A673 (cell line): ENCODE measurements around the gene SEC11C. TPM values are rescaled to one million over a fixed set of nuclear protein-coding genes. Genes with fewer than 3 reads are reported as not detected.

Experiments used
- BruUV-seq: library from RNA; stranded (reverse); fragments of 400-500 nt; replicated peaks from 2 replicates; lab custom pipeline; 2021; lab: Mats Ljungman, UMichigan
- CTCF ChIA-PET: fragments of 300-600 bp; sonication (Branson Sonifier 250); formaldehyde crosslinking; loops from one replicate; lab custom pipeline; 2022; ENCODE audit warnings: antibody characterized with exemption; lab: Charles Lee
- POLR2A ChIA-PET: fragments of 300-600 bp; sonication (Branson Sonifier 250); formaldehyde crosslinking; loops from one replicate; lab custom pipeline; 2022; ENCODE audit warnings: antibody characterized with exemption; ENCODE audit not compliant: low non-redundant PET; lab: Charles Lee
- DNase-seq: peaks from one replicate; pipeline ENCODE4 v3.0.0-alpha.2; 2015; ENCODE audit warnings: low spot score
- H3K27ac ChIP-seq: fragments of 200-600 bp; sonication (generic); 2 replicates; pipeline ENCODE4 v1.5.1; 2016; ENCODE audit warnings: mixed run types, low read depth, mild to moderate bottlenecking, mixed read lengths, antibody characterized with exemption, low read length; ENCODE audit not compliant: poor library complexity, severe bottlenecking
- H3K27me3 ChIP-seq: fragments of 200-600 bp; sonication (generic); replicated peaks from 2 replicates; pipeline ENCODE4 v1.6.1; 2017; ENCODE audit warnings: mixed run types, low read depth, mild to moderate bottlenecking, mixed read lengths, antibody characterized with exemption, low read length; ENCODE audit not compliant: insufficient read depth, poor library complexity
- H3K36me3 ChIP-seq: fragments of 200-600 bp; sonication (generic); 2 replicates; pipeline ENCODE4 v1.6.1; 2016; ENCODE audit warnings: mixed run types, mild to moderate bottlenecking, mixed read lengths, antibody characterized with exemption, low read length; ENCODE audit not compliant: insufficient read depth, poor library complexity, severe bottlenecking
- H3K4me1 ChIP-seq: fragments of 200-600 bp; sonication (generic); 2 replicates; pipeline ENCODE4 v1.6.1; 2017; ENCODE audit warnings: mixed run types, mild to moderate bottlenecking, mixed read lengths, antibody characterized with exemption, low read length; ENCODE audit not compliant: insufficient read depth, poor library complexity, severe bottlenecking
- H3K4me3 ChIP-seq: fragments of 200-600 bp; sonication (generic); 2 replicates; pipeline ENCODE4 v1.5.1; 2016; ENCODE audit warnings: low read depth, mixed run types, mild to moderate bottlenecking, mixed read lengths, low read length; ENCODE audit not compliant: poor library complexity, severe bottlenecking
- H3K9me3 ChIP-seq: fragments of 200-600 bp; sonication (generic); 2 replicates; pipeline ENCODE4 v1.6.1; 2016; ENCODE audit warnings: mixed run types, low read depth, mild to moderate bottlenecking, mixed read lengths, antibody characterized with exemption, low read length; ENCODE audit not compliant: poor library complexity, severe bottlenecking
- CTCF ChIP-seq: fragments of 300-800, 200-600 bp; sonication (generic); conservative IDR thresholded peaks from 2 replicates; pipeline ENCODE4 v1.5.1; 2017; ENCODE audit warnings: low read depth, mild to moderate bottlenecking, antibody characterized with exemption, low read length, moderate library complexity, mixed read lengths
- EZH2 ChIP-seq: fragments of 200-600 bp; sonication (generic); IDR thresholded peaks from 2 replicates; pipeline ENCODE4 v1.6.1; 2017; ENCODE audit warnings: borderline replicate concordance, low read depth, mild to moderate bottlenecking, mixed read lengths, antibody characterized with exemption, low read length; ENCODE audit not compliant: poor library complexity, severe bottlenecking
- intact Hi-C: fragments of 100-400 bp; cut with micrococcal nuclease; formaldehyde crosslinking; loops from one replicate; pipeline ENCODE4 v1.10.0; 2022; ENCODE audit not compliant: unreplicated experiment
- total RNA-seq: library from RNA; stranded (reverse); gene quantifications from 2 replicates; pipeline ENCODE4 v1.2.3, GENCODE V29; 2021

Gene SEC11C
- total RNA-seq, 1 experiment from 2014 or later, result 355 TPM

DNA sequence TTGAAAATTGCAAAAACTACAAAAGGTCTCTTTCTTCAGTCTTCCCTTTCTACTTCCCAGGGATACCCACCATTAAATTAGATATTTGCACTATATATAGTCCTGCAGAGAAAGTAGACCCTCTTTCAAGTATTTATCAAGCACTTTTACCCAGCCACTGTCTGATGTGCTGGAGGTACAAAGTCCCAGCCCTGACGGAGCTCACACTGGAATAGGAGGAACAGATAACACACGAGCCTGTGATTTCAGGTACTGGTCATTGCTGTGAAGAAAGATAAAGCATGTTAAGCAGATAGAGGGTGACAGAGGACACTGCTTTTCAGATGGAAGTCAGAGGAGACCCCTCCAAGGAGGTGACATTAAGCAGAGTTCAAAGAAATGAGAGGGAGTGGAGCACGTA, 19.6 kb downstream of the SEC11C start:
- Histone ChIP-seq H3K27me3 (no peaks in the 10 kb centered on the region), H3K36me3 (peaks cover 44% of the 10 kb centered on the region), H3K4me1 (peaks cover 46% of the 10 kb centered on the region), H3K27ac (no peak overlapping the region), H3K9me3 (no peaks in the 10 kb centered on the region), H3K4me3 (no peak overlapping the region)
- DNase-seq, result no peak
- BruUV-seq, result no TSS peak
- TF ChIP-seq CTCF, result no peak
- no peak for TF ChIP-seq EZH2
- ChIA-PET CTCF (no interaction called here), POLR2A (no interaction called here)
- intact Hi-C loops, result no loop called here

DNA sequence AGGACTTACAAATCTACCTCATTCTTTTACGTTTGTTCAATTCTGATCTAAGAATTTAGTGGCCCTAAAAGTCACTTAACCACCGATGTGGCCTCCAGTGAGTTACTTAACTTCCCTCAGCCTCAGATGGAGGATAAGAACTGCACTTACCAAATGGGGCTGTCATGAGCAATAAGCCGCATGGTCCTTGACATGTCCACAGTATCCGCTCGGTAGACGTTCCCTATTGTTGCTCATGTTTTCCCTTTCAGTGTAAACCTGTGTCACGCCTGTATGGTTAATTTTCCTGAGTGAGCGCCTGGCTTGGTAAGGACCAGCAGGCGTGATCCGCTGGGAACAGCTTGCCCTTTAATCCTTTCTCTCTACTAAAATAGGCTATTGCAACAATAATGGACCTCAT, 20.3 kb downstream of the SEC11C start:
- POLR2A ChIA-PET, result no interaction called here
- Histone ChIP-seq H3K36me3 (peaks cover 36% of the 10 kb centered on the region), H3K27ac (no peak overlapping the region), H3K4me1 (peaks cover 43% of the 10 kb centered on the region), H3K4me3 (no peak overlapping the region), H3K27me3 (no peaks in the 10 kb centered on the region), H3K9me3 (no peaks in the 10 kb centered on the region)
- no peak for DNase-seq
- intact Hi-C loops, result no loop called here
- CTCF ChIA-PET, result no interaction called here
- TF ChIP-seq CTCF, result no peak
- no peak for TF ChIP-seq EZH2
- no TSS peak for BruUV-seq

GRCh38 chr18:59172664-59173249, 33.1 kb downstream of the SEC11C start:
- Histone ChIP-seq H3K9me3 (peaks cover 26% of the 10 kb centered on the region), H3K36me3 (no peaks in the 10 kb centered on the region), H3K4me3 (no peak overlapping the region), H3K4me1 (no peaks in the 10 kb centered on the region), H3K27me3 (no peaks in the 10 kb centered on the region), H3K27ac (no peak overlapping the region)
- CTCF ChIA-PET, result interaction anchor here (0.5 kb wide), 1 partner anchor 47 kb away, joined by 7 read pairs; the partner anchor contains the start of gene GRP
- TF ChIP-seq CTCF (no peak), EZH2 (no peak)
- intact Hi-C loops, result no loop called here
- POLR2A ChIA-PET, result interaction anchor here (0.7 kb wide), 1 partner anchor 251 kb away, joined by 5 read pairs; no protein-coding TSS in a partner anchor
- no peak for DNase-seq
- no TSS peak for BruUV-seq
